Fibroblast of lung (primary cell): Measurements from ENCODE around the gene CABP4. TPM values are rescaled to one million over a fixed set of nuclear protein-coding genes. Genes with fewer than 3 reads are reported as not detected.

Experiments
- DNase-seq, 2 donors: peaks; one replicate each; pipeline versions ENCODE4 v3.0.0 to v3.0.0-alpha.2; 2010; ENCODE audit warnings: low read depth in 2 of 2
- H2AFZ ChIP-seq: 2 replicates; pipeline ENCODE4 v1.5.1; 2012; ENCODE audit warnings: low read length, control low read depth, inconsistent platforms
- H3K27ac ChIP-seq: 2 replicates; pipeline ENCODE4 v1.5.1; 2011; ENCODE audit warnings: low read length, control low read depth; ENCODE audit not compliant: insufficient read depth
- H3K27me3 ChIP-seq: 2 replicates; pipeline ENCODE4 v1.5.1; 2011; ENCODE audit warnings: mild to moderate bottlenecking, low read length; ENCODE audit not compliant: control insufficient read depth, insufficient read depth
- H3K36me3 ChIP-seq: 2 replicates; pipeline ENCODE4 v1.5.1; 2011; ENCODE audit warnings: low read length; ENCODE audit not compliant: control insufficient read depth, insufficient read depth
- H3K4me1 ChIP-seq: 2 replicates; pipeline ENCODE4 v1.5.1; 2011; ENCODE audit warnings: low read length; ENCODE audit not compliant: control insufficient read depth, insufficient read depth; ENCODE audit errors: extremely low read depth
- H3K4me2 ChIP-seq: 2 replicates; pipeline ENCODE4 v1.5.1; 2011; ENCODE audit warnings: low read length, control low read depth; ENCODE audit not compliant: insufficient read depth; ENCODE audit errors: extremely low read depth
- H3K4me3 ChIP-seq, 4 experiments: fragments of 200-600 bp in 1 of 4; sonication (generic) in 1 of 4; replicated peaks in 1 of 4; 2 replicates each; pipeline ENCODE4 v1.5.1; 2011 to 2016; ENCODE audit warnings: low read length in 4 of 4, low read depth in 3 of 4, mild to moderate bottlenecking in 3 of 4, control low read depth in 2 of 4, inconsistent platforms in 1 of 4, mixed read lengths in 1 of 4; ENCODE audit not compliant: insufficient read depth in 1 of 4; ENCODE audit errors: control extremely low read depth in 1 of 4
- H3K79me2 ChIP-seq: 2 replicates; pipeline ENCODE4 v1.5.1; 2012; ENCODE audit warnings: mild to moderate bottlenecking, low read length, inconsistent platforms; ENCODE audit not compliant: control insufficient read depth, insufficient read depth
- H3K9ac ChIP-seq: 2 replicates; pipeline ENCODE4 v1.5.1; 2011; ENCODE audit warnings: mild to moderate bottlenecking, low read length, control low read depth; ENCODE audit not compliant: insufficient read depth
- H3K9me3 ChIP-seq: 2 replicates; pipeline ENCODE4 v1.5.1; 2012; ENCODE audit warnings: low read depth, low read length; ENCODE audit not compliant: control insufficient read depth, insufficient read depth
- H4K20me1 ChIP-seq: 2 replicates; pipeline ENCODE4 v1.5.1; 2011; ENCODE audit warnings: low read length; ENCODE audit not compliant: control insufficient read depth, insufficient read depth; ENCODE audit errors: extremely low read depth
- CTCF ChIP-seq, 2 donors: IDR thresholded peaks in 1 of 2; conservative IDR thresholded peaks in 1 of 2; 1 replicate in 1 of 2; 2 replicates in 1 of 2; pipeline ENCODE4 v1.5.1; 2011 to 2012; ENCODE audit warnings: low read length in 2 of 2, control low read depth in 1 of 2, inconsistent platforms in 1 of 2, low read depth in 1 of 2, mild to moderate bottlenecking in 1 of 2
- EZH2 ChIP-seq: IDR thresholded peaks from 2 replicates; pipeline ENCODE4 v1.5.1; 2012; ENCODE audit warnings: low read length, control low read depth, mild to moderate bottlenecking; ENCODE audit errors: missing control alignments
- polyA plus RNA-seq, 2 donors: library from polyadenylated mRNA; depleted of rRNA in 1 of 2; stranded (reverse) in 1 of 2; unstranded in 1 of 2; fragments of >200 nt; gene quantifications; 2 replicates each; pipeline ENCODE4 v1.2.1, GENCODE V29; 2011 to 2012; ENCODE audit warnings: missing spikeins in 1 of 2
- total RNA-seq: library from RNA; depleted of rRNA; stranded (reverse); fragments of >200 nt; gene quantifications from 2 replicates; pipeline ENCODE4 v1.2.1, GENCODE V29; 2014

Gene CABP4
- total and polyA plus RNA-seq, 2 donors (not counting 1 experiment from before 2014, with no cell fraction given) = not detected

GRCh38 chr11:67432655-67433349 is 22.4 kb upstream of the CABP4 start:
- H3K27ac ChIP-seq = no peak overlapping the region
- peaks cover 35% of the 10 kb centered on the region for H3K36me3 ChIP-seq
- peaks cover 2% of the 10 kb centered on the region for H3K4me1 ChIP-seq
- H4K20me1 ChIP-seq = no peaks in the 10 kb centered on the region
- peaks cover 10% of the 10 kb centered on the region for H3K79me2 ChIP-seq
- no peaks in the 10 kb centered on the region for H3K27me3 ChIP-seq
- no peak for TF ChIP-seq EZH2
- no peak for TF ChIP-seq CTCF (conservative IDR thresholded peaks at IDR 0.05 in 1 of 2, IDR thresholded peaks at IDR 0.05 in 1 of 2; ENCODE audit: low read depth in 1 of 2, low read length in 2 of 2)
- no peak for DNase-seq
- no peak overlapping the region for H3K4me2 ChIP-seq
- no peaks in the 10 kb centered on the region for H3K9me3 ChIP-seq
- no peak overlapping the region for H3K4me3 ChIP-seq
- no peak overlapping the region for H2AFZ ChIP-seq
- H3K9ac ChIP-seq = no peak overlapping the region

- Histone ChIP-seq H3K79me2 (peaks cover 8% of the 10 kb centered on the region), H3K9me3 (no peaks in the 10 kb centered on the region), H3K4me2 (no peak overlapping the region), H3K4me1 (peaks cover 2% of the 10 kb centered on the region), H2AFZ (no peak overlapping the region), H3K27ac (no peak overlapping the region), H3K36me3 (peaks cover 39% of the 10 kb centered on the region), H3K27me3 (no peaks in the 10 kb centered on the region), H4K20me1 (no peaks in the 10 kb centered on the region), H3K4me3 (no peak overlapping the region), H3K9ac (no peak overlapping the region)
- DNase-seq = no peak
- TF ChIP-seq EZH2 (no peak), CTCF (conservative IDR thresholded peaks at IDR 0.05 in 1 of 2, IDR thresholded peaks at IDR 0.05 in 1 of 2; ENCODE audit: low read depth in 1 of 2, low read length in 2 of 2) (no peak)
Measured at GRCh38 chr11:67433536-67434394, 21.4 kb upstream of the CABP4 start.

GRCh38 chr11:67434395-67434881 is 20.7 kb upstream of the CABP4 start:
- TF ChIP-seq EZH2 (no peak), CTCF (conservative IDR thresholded peaks at IDR 0.05 in 1 of 2, IDR thresholded peaks at IDR 0.05 in 1 of 2; ENCODE audit: low read depth in 1 of 2, low read length in 2 of 2) (no peak)
- Histone ChIP-seq H3K36me3 (peaks cover 40% of the 10 kb centered on the region), H3K4me2 (no peak overlapping the region), H4K20me1 (no peaks in the 10 kb centered on the region), H2AFZ (no peak overlapping the region), H3K79me2 (peaks cover 2% of the 10 kb centered on the region), H3K4me1 (peaks cover under 1% of the 10 kb centered on the region), H3K27ac (no peak overlapping the region), H3K9me3 (no peaks in the 10 kb centered on the region), H3K27me3 (no peaks in the 10 kb centered on the region), H3K9ac (no peak overlapping the region), H3K4me3 (no peak overlapping the region)
- no peak for DNase-seq
